UCSD-AML1 (cell line): ENCODE results near the gene MAIP1.
A peak's percentile ranks its signal among the peaks of the same experiment; 100 is the strongest.

Experiments
- DNase-seq: peaks from one replicate; lab custom pipeline; 2025; ENCODE audit not compliant: unreplicated experiment; lab: John Stamatoyannopoulos, UW

The MAIP1 gene

DNA sequence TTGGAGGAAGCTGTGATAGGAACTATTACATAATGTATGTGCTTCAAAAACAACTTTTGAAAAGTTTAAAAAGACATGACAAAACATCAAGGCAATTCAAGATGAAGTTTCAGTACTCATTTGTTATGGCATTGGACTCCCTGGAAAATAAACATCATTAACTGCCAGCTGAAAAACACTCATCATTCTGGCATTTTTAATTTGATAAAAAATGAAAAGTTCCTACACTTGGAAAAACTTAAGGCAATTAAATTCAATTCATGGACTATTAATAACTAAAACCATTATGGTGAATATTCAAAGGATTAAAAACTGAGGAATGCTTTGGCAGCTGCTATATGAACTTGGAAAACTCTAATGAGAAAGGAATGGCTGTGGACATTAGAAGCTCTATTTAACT, 8.5 kb upstream of the MAIP1 start:
- no peak for DNase-seq

DNA sequence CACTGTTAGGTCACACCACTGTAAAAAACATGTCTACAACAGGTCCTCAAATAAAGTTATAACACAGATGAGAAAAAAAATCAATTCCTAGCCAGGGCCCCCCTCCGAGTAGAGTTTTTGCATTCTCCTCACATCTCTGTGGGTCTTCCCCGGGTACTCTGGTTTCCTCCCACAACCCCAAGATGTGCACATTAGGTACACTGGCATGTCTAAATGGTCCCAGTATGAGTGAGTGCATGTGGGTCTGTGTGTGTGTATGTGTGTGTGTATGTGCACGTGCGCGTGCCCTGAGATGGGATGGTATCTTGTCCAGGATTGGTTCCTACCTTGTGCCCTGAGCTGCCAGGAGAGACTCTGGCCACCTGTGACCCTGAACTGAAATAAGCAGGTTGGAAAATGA, 5.0 kb upstream of the MAIP1 start:
- no peak for DNase-seq

DNA sequence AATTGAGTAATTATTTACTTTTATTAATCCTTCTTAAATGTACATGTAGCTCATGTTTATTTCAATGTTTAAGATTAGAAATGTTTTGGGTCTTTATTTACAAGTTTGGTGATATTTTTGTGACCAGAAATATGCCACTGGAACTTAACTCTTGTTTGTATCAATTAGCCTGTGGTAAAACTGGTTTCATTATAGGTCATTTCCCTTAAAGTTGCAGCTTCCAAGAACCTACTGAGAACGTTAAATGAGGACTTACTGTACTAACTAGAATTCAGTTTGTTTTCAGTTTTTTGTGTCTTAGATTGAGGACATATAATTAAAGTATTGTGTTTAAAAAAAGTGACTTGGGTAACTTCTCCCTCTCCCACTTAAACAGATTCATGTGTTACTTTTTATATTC, 4.4 kb upstream of the MAIP1 start:
- DNase-seq: no peak

DNA sequence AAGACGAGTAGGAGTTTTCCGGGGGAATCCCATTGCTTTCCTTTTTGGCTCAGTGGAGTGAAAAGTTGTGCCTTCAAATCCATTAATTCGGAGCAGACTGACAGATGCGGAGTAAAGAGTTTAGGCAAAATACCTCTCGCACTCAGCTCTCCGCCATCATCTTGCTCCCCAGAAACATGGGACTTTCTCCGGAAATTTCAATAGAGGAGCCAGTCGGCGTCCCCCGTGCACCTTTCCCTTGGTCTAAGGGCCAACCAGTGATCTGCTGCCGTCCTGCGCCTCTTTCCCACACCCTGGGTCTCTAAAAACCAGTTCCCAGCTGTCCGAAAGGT, 409 bp upstream of the MAIP1 start:
- DNase-seq: no peak

DNA sequence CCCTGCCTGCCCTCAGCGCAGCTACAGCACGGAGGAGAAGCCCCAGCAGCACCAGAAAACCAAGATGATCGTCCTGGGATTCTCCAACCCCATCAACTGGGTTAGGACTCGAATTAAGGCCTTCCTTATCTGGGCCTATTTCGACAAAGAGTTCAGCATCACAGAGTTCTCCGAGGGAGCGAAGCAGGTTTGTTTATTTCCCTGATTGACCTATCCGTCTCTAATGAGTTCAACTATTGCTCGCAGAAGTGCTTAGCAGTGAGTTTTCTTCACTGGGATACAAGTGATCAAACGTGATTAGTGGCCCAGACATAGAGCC, 639 bp downstream of the MAIP1 start:
- DNase-seq: no peak

DNA sequence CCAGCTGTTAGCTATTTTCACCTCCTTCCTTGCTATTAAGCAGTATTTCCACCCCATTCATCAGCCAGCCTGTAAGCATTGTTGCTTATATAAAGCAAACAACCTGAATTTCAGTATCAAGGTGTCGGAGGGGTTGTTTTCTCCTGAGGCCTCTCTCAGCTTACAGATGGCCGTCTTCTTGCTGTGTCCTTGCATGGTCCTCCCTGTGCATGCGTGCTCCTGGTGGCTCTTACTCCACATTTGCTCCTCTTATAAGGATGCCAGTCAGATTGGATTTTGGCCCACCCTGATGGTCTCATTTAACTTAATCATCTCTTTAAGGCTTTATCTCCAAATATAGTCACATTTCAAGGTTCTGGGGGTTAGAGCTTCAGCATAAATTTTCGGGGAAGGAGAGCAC, 2.6 kb downstream of the MAIP1 start:
- no peak for DNase-seq

DNA sequence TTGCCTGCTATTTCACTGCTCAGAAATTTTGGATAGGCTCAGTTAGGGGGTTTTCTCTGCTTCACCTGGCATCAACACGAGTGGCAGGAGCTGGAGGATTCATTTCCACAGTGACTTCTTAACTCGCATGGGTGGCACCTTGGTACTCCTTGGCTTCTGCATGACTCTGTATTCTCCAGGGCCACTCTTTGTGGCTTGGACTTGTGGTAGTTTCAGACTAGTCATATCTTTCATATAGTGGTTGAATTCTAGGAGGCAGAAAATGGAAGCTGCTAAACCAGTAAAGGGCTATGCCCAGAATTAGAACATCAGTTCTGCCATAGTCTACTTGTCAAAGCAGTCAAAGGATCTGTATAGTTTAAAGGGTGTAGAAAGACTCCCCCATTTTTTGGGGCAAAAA, 6.8 kb downstream of the MAIP1 start:
- no peak for DNase-seq

DNA sequence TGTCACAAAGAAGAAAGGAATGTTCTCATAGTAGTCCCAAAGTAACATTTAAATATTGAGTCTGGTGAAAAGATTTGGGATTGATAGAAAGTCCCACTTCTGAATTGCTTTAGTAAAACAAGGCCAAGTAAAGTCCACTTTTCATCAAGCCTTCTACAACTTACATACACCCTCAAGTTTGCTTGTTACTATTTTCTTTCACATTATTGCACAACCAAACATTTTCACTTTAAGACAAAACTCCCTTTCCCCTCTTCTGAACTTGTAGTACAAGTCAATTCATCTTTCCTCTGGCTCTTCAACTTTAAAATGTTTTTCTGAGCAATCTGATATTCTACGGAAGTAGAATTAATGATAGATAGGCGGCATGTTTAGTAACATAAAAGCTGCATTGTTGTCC, 11.0 kb downstream of the MAIP1 start:
- DNase-seq: no peak

DNA sequence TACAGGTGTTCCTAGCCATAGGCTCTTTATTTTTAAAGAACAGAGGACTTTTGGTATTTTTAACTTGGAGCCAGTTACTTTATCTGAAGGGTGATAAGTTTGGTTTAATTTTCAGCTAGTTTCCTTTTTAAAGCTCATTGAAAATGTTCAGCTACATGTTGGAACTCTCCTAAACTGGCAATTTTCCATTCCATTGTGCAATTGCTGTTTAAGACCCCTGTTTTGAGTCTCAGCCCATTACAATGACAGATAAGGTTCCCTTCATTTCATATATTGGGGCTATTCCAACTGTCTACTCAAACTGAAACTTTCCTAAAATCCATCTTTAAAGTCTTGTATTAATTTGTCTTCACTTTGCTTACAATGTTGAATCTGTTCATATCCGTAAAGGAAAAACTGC, 11.6 kb downstream of the MAIP1 start:
- no peak for DNase-seq

DNA sequence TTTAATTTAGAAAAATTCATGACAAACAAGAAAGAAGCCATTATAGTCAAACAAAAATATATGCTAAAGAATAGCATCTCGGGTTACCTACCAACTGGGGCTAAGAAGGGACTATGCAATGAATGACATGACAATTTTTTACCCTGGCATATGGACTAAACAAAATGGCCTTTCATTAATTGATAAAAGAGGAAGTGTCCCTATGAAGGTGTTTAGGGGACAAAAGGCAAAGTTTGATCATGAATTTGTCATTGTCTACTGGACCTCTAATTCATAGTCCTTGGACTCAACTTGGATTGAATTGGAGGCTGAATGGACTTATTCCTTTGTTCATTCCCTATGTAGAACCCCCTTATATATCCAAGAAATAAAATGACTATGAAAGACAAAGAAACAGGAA, 12.7 kb downstream of the MAIP1 start:
- no peak for DNase-seq

DNA sequence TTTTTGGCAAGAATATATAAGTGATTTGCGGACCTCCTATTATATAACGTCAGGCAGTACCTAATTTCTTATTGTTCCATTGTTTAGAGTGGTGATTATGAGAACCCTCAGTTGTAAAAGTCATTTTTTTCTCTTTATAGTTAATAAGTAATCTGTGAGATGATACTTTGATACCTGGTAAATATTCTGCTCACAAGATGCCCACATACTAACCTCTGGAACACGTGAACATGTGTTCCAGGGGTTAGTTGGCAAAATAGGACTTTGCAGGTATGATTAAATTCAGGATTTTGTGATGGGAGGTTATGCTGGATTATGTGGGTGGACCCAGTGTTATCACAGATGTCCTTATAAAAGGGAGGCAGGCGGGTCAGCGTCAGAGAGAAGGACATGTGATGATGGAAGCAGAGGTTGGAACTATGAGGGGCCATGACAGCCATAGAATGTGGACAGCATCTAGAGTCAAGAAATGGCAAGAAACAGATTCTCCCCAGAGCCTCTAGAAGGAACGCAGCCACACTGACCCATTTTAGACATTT, 16.8 kb downstream of the MAIP1 start:
- no peak for DNase-seq

GRCh38 chr2:199973703-199974102, 18.3 kb downstream of the MAIP1 start:
- DNase-seq: no peak

- DNase-seq: no peak
Observed at GRCh38 chr2:199975273-199975895, 20.0 kb downstream of the MAIP1 start.

DNA sequence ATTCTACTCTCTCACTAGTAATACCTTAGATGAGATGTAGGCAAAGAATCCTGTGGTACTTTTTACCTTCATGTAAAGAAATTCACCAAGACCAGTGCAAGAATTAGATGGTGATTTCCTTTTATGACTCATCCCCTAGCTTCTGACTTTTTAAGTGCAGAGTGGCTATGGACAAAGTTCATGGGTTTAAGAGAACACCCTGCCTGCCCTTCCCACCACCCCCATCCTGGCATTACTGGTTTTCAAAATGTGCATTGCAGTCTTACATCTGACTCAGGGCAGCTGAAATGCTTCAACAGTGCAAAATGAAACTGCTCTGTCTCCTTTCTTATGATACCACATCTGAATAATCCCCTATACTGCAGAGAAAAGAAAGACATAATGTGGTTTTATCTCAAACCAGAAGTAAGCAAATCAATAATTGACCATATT, 22.6 kb downstream of the MAIP1 start:
- no peak for DNase-seq

- DNase-seq: no peak
Observed at GRCh38 chr2:199979398-199979797, 24.0 kb downstream of the MAIP1 start.

DNA sequence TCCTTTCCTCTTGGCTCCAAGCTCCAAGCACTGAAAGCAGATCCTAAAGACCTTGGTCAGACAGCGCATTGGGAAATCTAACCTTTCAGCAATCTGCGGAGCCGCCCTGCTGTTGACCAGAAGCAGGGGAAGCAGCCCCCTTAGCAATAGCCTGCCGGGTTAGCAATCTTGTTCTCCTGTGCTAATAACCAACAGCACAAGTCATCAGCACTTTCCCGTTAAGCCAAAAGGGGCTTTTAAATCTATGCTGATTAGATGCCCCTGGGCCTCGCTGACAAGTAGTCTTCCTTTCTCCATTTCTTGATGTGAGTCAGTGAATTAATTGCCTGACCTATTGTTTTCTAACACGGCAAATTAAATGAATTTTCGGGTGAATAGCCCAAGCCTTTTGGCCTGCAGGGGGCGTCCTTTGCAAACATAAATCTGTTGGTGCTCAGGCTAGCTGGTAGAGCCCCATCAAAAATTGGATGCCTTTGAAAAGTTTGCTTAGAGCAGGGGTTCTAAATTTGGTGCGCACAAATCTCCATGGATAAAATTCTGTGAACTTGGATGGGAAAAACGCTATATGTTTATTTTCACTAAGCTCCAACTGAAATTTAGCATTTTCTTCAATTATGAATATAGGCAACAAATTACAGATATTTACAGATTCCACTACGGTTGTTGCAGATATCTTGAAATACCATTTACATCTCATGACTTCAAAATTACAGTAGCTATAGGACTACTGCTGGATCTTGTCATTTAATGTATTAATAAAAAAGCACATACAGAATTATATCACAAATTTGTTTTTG, 24.6 kb downstream of the MAIP1 start:
- peak; percentile 73 for DNase-seq

DNA sequence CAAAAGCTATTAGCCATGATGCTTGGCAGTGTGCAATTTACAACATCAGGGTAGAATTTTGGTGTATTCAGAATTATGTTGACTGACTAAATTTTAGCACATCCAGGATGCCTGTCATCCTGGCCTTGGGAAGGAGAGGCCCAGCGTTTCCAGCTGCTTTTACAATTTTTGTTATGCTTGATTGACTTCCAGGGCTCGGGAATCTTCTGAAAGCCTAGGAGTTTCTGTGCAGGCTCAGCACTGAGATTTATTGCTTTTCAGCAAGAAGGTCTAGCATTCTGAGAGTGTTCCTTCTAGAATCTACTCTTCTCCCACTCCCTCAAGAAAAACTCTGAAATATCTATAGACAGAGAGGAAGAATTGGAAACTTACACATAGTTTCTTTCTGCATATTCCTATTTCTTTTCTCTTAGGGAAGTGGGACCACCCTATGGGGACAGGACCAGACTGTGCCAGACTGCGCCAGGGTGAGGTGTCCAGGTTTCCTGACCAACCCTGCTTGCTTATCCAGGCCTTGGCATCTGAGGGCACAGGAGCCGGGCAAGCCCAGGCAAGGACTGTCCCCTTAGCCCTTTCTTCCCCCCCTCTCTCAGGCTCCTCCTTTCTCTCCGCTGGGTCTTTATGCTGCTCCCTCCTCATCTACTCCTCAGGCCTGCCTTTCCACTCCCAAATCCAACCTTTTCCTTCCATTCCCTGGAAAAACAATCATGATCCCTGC, 26.9 kb downstream of the MAIP1 start:
- no peak for DNase-seq

GRCh38 chr2:199983534-199983933, 28.2 kb downstream of the MAIP1 start:
- no peak for DNase-seq

DNA sequence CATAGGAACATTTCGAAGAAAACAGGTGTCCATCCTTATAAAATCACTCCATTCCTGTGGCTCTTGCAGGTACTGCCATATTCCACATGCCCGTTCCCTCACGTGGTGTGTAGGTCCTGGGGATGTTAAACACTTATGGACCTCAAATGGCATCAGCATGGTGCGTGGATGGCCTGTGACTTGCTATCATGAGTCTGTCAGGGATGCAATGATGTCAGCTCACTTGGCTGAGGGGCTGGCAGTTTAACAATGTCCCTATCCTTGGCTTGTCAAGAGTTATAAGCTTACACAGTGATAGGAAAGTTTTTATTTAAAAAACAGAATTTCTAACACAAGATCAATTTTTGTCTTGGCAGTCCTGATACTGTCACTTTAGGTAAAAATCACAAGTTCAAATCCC, 28.8 kb downstream of the MAIP1 start:
- DNase-seq: no peak

GRCh38 chr2:199984755-199985154, 29.4 kb downstream of the MAIP1 start:
- DNase-seq: no peak

DNA sequence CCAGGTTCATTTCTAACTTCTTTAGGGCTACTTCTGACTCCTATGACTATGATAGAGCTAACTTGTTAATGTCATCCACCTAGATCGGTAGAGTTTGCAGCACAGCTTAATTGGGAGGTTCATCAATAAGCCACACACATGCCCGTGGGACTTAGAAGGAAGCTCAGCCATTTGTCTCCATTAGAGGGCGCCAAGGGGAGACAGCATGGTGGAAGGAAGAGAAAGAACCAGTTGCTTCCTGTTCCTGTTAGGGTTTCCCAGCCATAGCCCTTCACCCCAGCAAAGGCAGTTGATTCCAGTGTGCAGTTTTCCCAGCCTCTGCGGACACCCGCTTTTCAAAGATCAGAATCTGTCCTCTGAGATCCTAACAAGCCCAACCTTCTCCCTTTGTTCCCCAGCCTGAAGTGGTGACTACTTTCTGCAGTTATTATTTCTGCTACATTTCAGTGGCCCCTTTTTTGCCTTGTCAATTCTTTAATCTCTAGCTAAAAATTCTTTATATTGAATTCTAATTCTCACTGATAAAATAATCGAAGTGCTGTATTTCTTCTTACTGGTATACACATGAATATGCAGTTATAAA, 30.3 kb downstream of the MAIP1 start:
- peak; percentile 35 for DNase-seq

DNA sequence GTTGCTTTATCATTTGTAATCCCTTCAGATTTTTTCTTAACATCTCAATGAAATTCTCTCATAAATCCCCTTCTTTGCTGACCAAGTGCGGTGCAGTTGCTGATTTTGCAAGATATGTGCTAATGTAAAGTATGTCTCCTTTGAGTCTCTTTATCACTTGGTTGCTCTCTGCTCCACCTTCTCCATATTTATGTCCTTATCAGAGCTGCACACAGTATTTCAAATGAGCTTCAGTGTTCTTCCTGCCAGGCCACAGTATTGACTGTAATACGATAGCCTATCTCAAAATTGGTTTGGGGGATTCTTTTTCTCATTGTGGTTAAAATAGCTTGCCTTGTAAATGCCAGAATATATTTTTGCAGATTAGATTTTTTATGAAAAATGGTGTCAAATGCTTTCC, 32.2 kb downstream of the MAIP1 start:
- no peak for DNase-seq
